ENCODE measurements around the gene NDUFA11. TPM values are rescaled to one million over a fixed set of nuclear protein-coding genes. Genes with fewer than 3 reads are reported as not detected.

The NDUFA11 gene
- polyA plus RNA-seq, 3 donors = 188 to 552 (median 396) TPM

DNA sequence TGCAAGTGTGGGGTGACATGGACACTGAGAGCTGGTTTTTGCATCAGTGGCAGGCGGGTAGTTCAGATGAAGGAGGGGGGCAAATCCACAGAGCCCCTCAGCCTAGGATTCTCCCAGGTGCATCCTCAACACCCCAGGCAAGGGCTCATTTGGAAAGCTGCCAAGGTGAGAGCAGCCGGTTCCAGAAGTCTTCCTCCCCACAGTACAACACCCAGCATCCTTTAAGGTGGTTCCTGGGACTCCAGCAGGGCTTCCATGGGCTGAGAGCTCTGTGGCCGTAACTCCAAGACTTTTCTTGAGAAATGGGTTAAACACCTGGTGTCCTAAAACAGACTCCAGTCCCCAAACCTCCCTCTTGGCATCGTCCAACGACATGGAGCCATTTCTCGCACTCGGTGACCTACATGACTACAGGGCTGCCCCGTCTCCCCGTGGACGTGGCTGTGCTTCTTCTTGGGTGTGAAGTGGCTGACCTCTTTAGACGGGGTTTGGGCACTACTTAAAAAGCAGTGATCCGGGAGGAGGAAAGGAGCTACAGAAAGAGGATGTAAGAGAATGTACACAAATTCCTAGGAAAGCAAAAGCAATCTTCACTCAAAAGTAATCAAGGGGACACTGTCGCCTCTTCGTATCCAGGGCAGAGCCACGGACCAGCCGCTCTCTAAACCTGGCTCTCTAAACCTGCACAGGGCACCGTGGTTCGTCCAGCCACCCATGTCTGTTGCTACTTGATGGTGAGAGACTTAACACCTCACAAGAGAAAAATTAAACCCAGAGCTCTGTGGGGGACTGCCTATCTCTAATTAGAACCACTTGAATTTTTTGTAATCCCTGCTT lies 48.8 kb upstream of the NDUFA11 start:
- H3K9ac ChIP-seq (ENCODE audit: insufficient read depth, low read length, poor library complexity, severe bottlenecking) = peak overlapping the region; percentile 29
- intact Hi-C loops (cut with micrococcal nuclease) = no loop called here
- H3K9me3 Mint-ChIP-seq = no peaks in the 10 kb centered on the region
- no peaks in the 10 kb centered on the region for H3K9me3 ChIP-seq (replicated peaks in 1 of 2; ENCODE audit: control insufficient read depth in 1 of 2, insufficient read depth in 1 of 2, low read length in 2 of 2)
- peak overlapping the region; percentile 56 to 70 for H3K27ac ChIP-seq (ENCODE audit: low read depth in 1 of 2, low read length in 2 of 2)
- peaks cover 56 to 57% of the 10 kb centered on the region in 2 donors for H3K4me1 ChIP-seq (ENCODE audit: control insufficient read depth in 1 of 2, insufficient read depth in 2 of 2, low read length in 2 of 2)
- TF ChIP-seq, protein P1, sequence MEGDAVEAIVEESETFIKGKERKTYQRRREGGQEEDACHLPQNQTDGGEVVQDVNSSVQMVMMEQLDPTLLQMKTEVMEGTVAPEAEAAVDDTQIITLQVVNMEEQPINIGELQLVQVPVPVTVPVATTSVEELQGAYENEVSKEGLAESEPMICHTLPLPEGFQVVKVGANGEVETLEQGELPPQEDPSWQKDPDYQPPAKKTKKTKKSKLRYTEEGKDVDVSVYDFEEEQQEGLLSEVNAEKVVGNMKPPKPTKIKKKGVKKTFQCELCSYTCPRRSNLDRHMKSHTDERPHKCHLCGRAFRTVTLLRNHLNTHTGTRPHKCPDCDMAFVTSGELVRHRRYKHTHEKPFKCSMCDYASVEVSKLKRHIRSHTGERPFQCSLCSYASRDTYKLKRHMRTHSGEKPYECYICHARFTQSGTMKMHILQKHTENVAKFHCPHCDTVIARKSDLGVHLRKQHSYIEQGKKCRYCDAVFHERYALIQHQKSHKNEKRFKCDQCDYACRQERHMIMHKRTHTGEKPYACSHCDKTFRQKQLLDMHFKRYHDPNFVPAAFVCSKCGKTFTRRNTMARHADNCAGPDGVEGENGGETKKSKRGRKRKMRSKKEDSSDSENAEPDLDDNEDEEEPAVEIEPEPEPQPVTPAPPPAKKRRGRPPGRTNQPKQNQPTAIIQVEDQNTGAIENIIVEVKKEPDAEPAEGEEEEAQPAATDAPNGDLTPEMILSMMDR (IDR thresholded peaks at IDR 0.05) = no peak
- peak overlapping the region; percentile 57 to 91 (median 88) for H3K27ac Mint-ChIP-seq
- H3K4me3 ChIP-seq (replicated peaks in 1 of 3; ENCODE audit: low read depth in 2 of 3, low read length in 3 of 3) = peak overlapping the region in 1 of 3 experiments; percentile 58
- H3K4me3 Mint-ChIP-seq = no peak overlapping the region
- peaks cover 72% of the 10 kb centered on the region for H4K20me1 ChIP-seq (ENCODE audit: insufficient read depth, low read length)
- H3K36me3 Mint-ChIP-seq = peaks cover 27 to 28% of the 10 kb centered on the region in 2 donors
- WGBS (ENCODE audit: insufficient coverage) = 85% methylated on average over 10 of the region's 18 CpGs
- H3K79me2 ChIP-seq (ENCODE audit: insufficient read depth, low read length) = peaks cover 88% of the 10 kb centered on the region
- H3K36me3 ChIP-seq (replicated peaks in 1 of 2; ENCODE audit: control insufficient read depth in 1 of 2, insufficient read depth in 2 of 2, low read length in 2 of 2) = peaks cover 8 to 24% of the 10 kb centered on the region in 2 donors
- peaks cover 0 to 5% (median 0%) of the 10 kb centered on the region in 3 donors for H3K27me3 Mint-ChIP-seq (ENCODE audit: low read depth in 3 of 3)
- no peaks in the 10 kb centered on the region for H3K27me3 ChIP-seq (ENCODE audit: control insufficient read depth in 2 of 2, insufficient read depth in 2 of 2, low read length in 2 of 2)
- H3K4me2 ChIP-seq (replicated peaks; ENCODE audit: extremely low read depth, low read length, poor library complexity, severe bottlenecking) = peak overlapping the region; percentile 72
- peaks cover 71% of the 10 kb centered on the region for H3K4me1 Mint-ChIP-seq
- no peak for DNase-seq
- no peak overlapping the region for H2AFZ ChIP-seq (ENCODE audit: insufficient read depth, low read depth, low read length, poor library complexity, severe bottlenecking)

DNA sequence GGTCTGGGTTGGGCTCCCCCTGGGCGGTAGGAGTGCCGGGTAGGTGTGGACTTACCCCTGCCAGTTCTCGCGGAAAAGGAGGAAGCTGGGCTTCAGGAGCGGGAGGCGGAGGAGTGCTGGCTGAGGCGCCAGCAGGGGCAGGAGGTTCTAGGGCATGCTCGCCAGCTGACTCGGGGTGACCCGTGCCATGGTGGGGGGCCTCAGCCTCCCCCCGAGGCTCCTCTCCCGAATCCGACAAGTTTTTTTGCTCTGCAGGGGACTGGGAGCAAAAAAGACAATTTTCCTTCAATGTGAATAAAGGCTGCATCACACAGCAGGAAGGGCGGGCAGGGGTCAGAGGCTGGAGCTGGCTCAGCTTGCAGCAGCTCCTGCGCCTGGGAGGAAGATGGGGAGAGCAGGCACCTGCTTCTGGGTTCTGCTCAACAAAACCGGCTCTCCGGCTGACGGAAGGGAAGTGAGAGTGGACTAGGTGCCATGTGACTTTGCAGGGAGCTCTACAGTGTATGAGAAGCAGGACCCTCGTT lies 47.8 kb upstream of the NDUFA11 start:
- intact Hi-C loops (cut with micrococcal nuclease) = no loop called here
- Mint-ChIP-seq H3K36me3 (peaks cover 22 to 24% of the 10 kb centered on the region in 2 donors), H3K27me3 (ENCODE audit: low read depth in 3 of 3) (peaks cover 0 to 5% (median 0%) of the 10 kb centered on the region in 3 donors), H3K4me1 (peaks cover 82% of the 10 kb centered on the region), H3K27ac (peak overlapping the region; percentile 57 to 90 (median 88)), H3K4me3 (peak overlapping the region; percentile 66 to 76), H3K9me3 (no peaks in the 10 kb centered on the region)
- peak overlapping the region; percentile 72 for H3K4me2 ChIP-seq (replicated peaks; ENCODE audit: extremely low read depth, low read length, poor library complexity, severe bottlenecking)
- peaks cover 8 to 17% of the 10 kb centered on the region in 2 donors for H3K36me3 ChIP-seq (replicated peaks in 1 of 2; ENCODE audit: control insufficient read depth in 1 of 2, insufficient read depth in 2 of 2, low read length in 2 of 2)
- H3K9me3 ChIP-seq (replicated peaks in 1 of 2; ENCODE audit: control insufficient read depth in 1 of 2, insufficient read depth in 1 of 2, low read length in 2 of 2) = no peaks in the 10 kb centered on the region
- TF ChIP-seq, protein P1 (IDR thresholded peaks at IDR 0.05) = no peak
- peak; percentile 46 to 62 (median 57) for DNase-seq
- peak overlapping the region in 1 of 3 experiments; percentile 58 for H3K4me3 ChIP-seq (replicated peaks in 1 of 3; ENCODE audit: low read depth in 2 of 3, low read length in 3 of 3)
- H3K79me2 ChIP-seq (ENCODE audit: insufficient read depth, low read length) = peaks cover 83% of the 10 kb centered on the region
- no peak overlapping the region for H2AFZ ChIP-seq (ENCODE audit: insufficient read depth, low read depth, low read length, poor library complexity, severe bottlenecking)
- peaks cover 67% of the 10 kb centered on the region in 2 donors for H3K4me1 ChIP-seq (ENCODE audit: control insufficient read depth in 1 of 2, insufficient read depth in 2 of 2, low read length in 2 of 2)
- H3K9ac ChIP-seq (ENCODE audit: insufficient read depth, low read length, poor library complexity, severe bottlenecking) = peak overlapping the region; percentile 29
- H4K20me1 ChIP-seq (ENCODE audit: insufficient read depth, low read length) = peaks cover 62% of the 10 kb centered on the region
- H3K27ac ChIP-seq (ENCODE audit: low read depth in 1 of 2, low read length in 2 of 2) = peak overlapping the region; percentile 56 to 70
- 2% methylated on average over 16 of the region's 19 CpGs for WGBS (ENCODE audit: insufficient coverage)
- no peaks in the 10 kb centered on the region for H3K27me3 ChIP-seq (ENCODE audit: control insufficient read depth in 2 of 2, insufficient read depth in 2 of 2, low read length in 2 of 2)
